GM19452 (cell line): Measurements from ENCODE around the gene SHISA7.

ENCODE experiments used
- ATAC-seq: cut with Tn5 transposase; IDR thresholded peaks from one replicate; pipeline ENCODE4 v1.9.1; 2021; ENCODE audit not compliant: unreplicated experiment

The SHISA7 gene

DNA sequence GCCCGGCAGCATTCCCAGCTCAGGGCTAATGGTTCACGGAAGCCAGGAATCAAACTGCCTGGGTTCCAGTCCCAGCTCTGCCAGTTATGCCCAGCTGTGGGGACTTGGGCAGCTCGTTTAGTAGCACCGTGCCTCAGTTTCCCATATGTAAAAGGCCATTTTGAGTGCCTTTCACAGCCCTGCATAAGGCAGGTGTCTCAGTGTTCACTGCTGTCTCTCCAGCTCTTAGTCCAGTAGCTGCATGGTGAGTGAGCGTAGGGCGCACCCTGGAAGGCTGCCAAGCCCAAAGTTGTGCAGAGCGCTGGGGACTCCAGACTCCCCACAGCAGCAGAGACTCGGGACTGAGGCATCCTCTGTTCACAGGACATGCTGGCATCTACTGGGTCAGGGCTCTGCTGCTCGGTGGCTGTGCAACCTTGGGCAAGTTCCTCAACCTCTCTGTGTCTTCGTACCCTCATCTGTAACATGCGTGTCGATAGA lies 51.9 kb downstream of the SHISA7 start:
- ATAC-seq = no peak

DNA sequence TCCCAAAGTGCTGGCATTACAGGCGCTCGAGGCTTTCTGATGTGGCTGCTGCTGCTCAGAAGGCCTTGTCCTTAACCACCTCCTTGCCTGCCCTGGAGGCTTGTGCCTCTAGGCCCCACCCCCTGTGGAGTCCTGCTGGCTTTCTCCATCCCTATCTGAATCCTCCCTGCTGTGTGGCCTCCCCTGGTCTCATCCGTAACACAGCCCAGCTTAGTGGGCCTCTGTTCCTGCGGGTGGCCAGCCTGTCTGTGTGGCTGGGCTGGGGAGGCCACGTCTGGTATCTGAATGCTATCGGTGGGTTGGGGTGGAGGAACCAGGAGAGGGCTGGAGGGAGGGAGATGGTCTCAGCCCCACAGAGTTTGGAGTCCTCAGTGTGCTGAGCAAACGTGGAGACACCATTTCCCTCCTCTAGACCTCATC lies 52.6 kb downstream of the SHISA7 start:
- ATAC-seq = no peak

DNA sequence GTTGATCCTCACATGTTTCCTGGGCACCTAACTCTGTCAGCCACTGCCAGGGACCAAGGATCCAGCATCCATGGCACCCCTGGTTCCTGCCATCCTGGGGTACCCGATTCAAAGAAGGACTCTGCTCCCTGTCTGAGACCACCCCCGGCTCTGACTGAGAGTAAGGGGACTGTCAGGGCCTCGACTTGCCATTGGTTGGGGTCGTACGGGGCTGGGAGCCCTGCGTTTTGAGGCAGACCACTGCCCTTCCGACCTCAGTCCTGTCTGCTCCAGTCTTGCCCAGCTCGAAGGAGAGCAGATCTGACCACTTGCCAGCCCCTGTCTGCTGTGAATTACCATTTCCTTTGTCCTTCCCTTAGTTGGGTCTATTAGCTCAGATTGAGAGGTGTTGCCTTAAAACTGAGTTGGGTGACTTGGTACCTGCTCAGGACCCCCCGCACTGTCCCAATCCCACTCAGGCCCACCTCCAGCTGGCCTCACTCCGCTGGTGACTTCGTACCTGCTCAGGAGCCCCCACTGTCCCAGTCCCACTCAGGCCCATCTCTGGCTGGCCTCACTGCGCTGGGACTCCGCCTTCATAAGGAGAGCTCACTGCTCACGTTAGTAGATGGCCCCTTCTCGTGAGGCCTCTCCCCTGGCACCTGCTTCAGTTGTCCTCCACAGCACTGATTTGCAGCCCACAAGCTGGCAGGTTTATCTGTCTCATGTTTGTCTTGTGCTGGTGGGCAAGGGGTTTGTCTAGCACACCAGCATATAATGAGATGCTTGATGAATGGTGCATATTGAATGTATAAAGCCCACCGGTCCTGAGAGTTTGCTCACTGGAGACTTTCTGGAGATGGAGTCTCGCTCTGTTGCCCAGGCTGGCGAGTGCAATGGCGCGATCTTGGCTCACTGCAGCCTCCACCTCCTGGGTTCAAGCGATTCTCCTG lies 53.4 kb downstream of the SHISA7 start:
- no peak for ATAC-seq

DNA sequence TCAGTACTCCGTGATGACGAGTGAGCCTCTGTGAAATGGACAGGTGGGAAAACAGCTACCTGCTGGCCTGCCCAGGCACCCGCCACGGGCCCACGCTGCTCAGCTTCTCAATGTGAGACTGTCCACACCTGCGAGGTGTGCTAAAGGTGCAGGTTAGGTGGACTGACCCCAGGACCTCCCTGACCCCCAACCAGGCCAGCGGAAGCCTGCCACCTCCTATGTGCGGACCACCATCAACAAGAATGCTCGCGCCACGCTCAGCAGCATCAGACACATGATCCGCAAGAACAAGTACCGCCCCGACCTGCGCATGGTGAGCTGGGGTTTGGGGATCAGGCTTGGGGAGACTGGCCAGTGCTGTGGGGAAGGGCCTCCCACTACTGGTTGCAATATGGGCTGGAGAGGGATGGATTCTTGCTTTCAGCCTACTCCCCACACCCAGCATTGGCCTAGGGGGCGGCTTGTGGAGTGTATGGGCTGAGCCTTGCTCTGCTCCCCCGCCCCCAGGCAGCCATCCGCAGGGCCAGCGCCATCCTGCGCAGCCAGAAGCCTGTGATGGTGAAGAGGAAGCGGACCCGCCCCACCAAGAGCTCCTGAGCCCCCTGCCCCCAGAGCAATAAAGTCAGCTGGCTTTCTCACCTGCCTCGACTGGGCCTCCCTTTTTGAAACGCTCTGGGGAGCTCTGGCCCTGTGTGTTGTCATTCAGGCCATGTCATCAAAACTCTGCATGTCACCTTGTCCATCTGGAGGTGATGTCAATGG lies 55.2 kb downstream of the SHISA7 start:
- no peak for ATAC-seq

DNA sequence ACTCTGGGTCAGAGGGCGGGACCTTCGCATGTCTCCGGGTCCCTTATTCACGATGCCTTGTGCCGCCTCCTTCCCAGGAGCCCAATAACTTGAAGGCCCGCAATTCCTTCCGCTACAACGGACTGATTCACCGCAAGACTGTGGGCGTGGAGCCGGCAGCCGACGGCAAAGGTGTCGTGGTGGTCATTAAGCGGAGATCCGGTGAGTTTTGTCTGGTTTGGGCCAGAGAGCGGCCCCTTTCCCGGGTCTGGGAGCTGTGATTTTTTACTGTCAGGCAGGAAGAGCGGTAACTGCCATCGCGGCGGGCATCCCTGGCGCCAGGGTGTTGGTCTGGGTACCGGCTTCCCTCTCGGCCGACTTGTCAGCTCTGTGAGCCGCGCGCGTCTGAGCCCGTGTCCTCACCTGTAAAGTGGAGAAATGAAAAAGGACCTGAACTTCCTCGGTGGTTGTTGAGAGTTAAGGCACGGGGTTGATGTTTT lies 56.6 kb downstream of the SHISA7 start:
- no peak for ATAC-seq

DNA sequence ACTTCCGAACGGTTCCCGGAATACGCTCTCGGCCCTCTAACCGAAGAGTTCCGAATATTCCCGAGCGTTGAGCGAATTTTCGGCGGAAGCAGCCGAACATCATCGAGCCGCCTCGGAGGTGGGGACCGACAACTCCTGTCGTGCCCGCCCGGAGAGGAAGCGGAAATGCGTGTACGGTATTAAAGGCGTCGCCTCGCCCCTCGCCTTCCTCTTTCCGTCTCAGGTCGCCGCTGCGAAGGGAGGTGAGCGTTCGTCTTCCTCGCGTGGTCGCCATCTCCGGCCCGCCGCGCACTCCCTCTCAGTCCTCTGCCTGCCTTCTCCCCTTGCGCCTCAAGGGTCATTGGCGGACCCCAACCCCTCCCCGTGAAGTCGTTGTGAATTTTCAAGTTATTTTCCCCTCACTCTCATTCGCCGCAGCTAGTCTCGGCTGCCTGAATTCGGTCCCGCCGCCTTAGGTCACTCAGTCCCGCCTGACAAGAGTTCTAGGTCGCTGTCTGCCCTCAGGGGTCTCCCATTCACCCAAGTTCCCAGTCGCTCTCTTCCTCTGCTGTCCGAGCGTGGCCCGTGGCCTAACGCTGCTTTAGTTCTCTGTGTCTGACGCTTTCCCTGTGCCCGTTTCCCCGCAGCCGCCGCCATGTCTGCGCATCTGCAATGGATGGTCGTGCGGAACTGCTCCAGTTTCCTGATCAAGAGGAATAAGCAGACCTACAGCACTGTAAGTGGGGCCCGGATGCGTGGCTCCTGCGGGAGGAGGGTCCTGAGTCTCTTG lies 57.2 kb downstream of the SHISA7 start, which contains the start of gene RPL28:
Gene RPL28, plus strand, starts transcription at position 209 of the 769 bp plus-strand sequence. Its CDS starts 426 bp downstream, at position 635.
- ATAC-seq = peak; percentile 54

DNA sequence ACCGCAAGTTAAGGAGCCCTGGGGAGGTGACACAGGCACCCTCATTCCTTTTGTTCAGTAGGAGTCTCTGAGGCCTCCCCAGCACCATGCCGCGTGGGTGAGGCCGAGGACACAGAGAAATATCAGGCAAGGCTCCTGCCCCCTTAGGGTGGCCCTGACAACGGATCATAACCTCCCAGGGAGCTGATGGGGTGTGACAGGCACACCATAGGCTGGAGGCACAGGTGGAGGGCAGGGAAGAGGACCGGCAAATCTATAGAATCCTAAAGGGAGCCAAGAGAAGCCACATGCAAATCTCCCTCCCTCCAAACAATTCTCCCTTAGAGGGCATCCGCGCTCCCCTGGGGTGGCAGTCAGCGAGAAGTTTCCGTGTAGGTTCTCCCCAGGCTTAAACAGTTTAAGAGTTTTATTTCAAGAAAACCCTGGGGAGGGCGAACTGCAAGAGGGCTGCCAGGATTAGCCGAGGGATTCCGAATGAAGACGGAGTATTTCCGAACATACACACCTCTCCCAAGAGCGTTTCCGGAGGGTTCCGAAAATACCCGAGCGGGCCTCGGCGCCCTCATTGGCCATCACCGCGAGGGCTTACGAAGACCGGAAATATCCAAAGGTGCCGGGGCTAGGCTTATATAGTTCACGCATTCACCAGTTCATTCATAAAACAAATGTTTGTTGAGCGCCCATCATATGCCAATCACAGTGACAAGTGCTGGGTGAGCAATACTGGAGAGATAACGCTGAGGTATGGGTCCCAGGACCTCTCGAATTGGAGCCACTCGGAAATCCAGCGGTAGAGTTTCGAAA lies 58.0 kb downstream of the SHISA7 start:
- peak; percentile 64 for ATAC-seq

DNA sequence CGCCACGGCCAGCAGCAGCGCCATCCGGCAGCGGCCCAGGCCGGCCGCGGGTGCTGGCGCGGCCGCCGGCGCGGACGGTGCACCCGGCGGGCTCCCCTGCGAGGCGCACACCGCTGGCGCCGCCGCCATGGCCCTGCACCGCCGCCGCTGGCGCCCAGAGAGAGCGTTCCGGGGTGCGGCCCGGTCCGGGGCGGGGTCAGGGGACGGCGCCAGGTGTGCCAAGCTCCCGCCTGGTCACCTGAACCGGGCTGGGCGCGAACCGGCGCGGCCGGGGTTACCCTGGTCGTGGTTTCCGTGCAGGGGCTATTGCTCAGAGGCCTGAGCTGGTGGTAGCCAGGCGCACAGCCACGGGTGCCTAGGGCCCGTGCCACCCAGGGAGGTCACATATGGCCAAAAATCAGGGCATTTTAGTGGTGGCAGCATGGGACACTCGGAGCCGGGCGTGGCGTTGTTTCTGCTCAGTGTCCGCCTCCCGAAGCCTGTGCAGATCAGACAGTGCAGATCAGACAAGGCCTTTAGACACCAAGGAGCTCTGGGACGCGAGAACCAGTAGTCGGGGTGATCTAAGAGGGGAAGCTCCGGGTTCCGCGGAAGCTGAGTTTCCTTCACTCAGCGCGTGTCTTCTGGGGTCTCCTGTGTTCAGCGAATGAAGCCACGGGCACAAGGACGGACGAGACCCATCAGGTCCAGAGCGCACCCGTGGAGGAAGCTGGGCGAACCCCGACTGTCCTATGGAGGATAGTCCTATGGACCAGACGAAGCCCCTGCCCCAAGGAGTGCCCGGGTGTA lies 58.8 kb downstream of the SHISA7 start, which contains the start of gene TMEM238:
Gene TMEM238, minus strand, starts transcription at position 162 of the 789 bp plus-strand sequence. Its CDS starts 33 bp downstream, at position 129.
- no peak for ATAC-seq

DNA sequence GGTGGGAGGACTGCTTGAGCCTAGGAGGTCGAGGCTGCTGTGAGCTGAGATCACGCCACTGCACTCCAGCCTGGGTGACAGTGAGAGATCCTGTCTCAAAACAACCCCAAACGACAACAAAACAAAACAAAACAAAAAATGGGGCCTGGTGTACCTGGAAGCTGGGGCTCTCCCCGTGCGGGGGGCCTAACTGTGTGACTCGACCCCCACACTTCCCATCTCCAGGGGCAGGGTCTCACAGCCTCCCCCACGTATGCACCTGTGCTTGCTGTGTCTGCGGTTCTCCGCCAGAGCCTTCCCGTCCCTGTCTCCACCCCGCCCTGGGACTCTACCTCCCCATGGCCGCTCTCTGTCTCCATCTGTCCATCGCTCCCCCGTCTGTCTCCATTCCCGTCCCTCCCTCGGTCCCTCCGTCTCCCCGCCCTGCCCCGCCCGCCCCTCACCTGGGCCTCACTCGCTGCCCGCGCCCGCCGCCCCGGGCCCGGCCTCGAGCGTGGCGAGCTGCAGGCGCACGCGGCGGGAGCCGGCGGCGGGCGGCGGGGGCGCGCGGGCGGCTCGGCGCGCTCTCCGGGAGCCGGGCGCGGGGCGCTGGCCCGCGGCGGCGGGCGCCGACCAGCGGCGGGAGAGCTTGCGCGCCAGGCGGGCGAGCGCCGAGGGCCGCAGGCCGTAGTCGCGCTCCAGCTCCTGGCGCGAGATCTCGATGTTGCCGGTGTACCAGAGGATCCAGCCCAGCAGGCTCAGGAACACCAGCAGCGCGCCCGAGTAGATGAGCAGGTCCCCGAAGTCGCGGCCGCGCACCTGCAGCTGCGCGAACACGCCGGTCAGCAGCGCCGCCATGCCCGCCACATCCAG lies 59.6 kb downstream of the SHISA7 start:
- ATAC-seq = no peak

DNA sequence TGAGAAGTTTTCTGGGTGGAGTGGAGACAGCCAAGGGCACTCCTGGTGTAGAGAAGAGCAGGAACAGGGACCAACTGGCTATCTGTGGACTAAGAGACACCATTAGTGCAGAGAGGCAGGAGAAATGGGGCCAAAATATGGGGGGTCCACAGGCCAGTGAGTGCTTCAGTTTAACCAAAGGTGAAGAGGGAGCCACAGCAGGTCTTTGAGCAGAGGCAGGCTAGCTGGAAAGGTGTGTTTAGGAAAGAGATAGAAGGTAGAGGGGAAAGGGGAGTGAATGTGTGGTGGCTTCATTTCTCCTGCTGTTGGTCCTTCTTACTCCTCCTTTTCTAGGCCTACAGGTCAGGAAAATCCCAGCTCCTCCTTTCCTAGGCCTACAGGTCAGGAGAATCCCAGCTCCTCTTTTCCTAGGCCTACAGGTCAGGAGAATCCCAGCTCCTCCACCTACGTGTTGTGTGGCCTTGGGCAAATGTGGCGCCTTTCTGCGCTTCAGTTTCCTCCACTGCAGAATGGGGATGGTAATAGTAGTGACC lies 60.5 kb downstream of the SHISA7 start:
- ATAC-seq = no peak

DNA sequence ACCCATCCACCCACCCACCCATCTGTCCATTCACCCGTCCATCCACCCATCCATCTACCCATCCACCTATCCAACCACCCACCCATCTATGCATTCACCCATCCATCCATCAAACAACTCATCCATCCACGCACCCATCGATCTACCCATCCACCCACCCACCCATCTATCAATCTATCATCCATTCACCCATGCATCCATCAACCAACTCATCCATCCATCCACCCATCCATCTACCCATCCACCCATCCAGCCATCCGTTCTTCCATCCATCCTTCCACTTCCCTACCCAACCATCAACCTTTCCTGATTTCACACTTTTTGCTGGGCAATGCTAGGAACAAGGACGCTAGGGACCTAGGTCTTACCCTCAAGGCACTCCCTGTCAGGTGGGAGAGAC lies 61.1 kb downstream of the SHISA7 start:
- no peak for ATAC-seq

DNA sequence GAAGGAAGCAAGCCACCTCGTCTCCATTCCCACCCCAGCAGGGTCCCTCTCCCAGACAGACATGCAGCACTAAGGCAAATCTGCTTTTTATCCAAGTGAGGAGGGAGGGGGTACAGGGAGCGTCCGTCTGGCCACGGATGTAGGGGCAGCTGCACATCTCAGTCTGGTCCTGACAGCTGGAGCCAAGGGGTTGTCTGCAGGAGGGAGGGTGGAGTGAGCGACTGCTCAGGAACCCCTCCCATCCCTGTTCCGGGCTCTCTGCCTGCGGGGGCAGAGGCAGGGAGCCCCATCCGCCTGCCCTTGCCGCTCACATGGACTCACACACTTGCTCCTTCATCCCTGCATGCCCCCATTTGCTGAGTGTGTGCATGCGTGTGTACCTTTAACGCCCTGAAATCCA lies 63.9 kb downstream of the SHISA7 start:
- no peak for ATAC-seq
